ENCODE measurements around the gene XRRA1. TPM values are rescaled to one million over a fixed set of nuclear protein-coding genes. Genes with fewer than 3 reads are reported as not detected.

The XRRA1 gene
- total RNA-seq, 1 experiment from 2014 or later: 23.5 TPM

GRCh38 chr11:74909812-74910211 lies 39.1 kb downstream of the XRRA1 start:
- Histone ChIP-seq H3K79me2 (ENCODE audit: low read length) (no peaks in the 10 kb centered on the region), H3F3A (ENCODE audit: low read length, unreplicated experiment) (no peaks in the 10 kb centered on the region), H4K20me1 (ENCODE audit: low read length) (no peaks in the 10 kb centered on the region), H3K9ac (ENCODE audit: low read length) (no peak overlapping the region), H3K4me2 (ENCODE audit: low read length) (no peak overlapping the region), H3K27me3 (ENCODE audit: low read length) (no peaks in the 10 kb centered on the region), H3K4me1 (ENCODE audit: insufficient read depth, low read length) (no peaks in the 10 kb centered on the region), H3K36me3 (ENCODE audit: low read depth, low read length) (peaks cover 3% of the 10 kb centered on the region; the same call in 1 of the 2 replicates), H2AFZ (ENCODE audit: low read length) (no peak overlapping the region), H3K9me2 (replicated peaks; ENCODE audit: low read length) (no peaks in the 10 kb centered on the region), H3K4me3 (ENCODE audit: low read length) (no peak overlapping the region), H3K27ac (ENCODE audit: low read length) (no peak overlapping the region), H3K9me3 (ENCODE audit: low read length) (no peaks in the 10 kb centered on the region)
- no TSS peak for BruUV-seq (replicated peaks)
- intact Hi-C loops (cut with micrococcal nuclease): no loop called here
- TF ChIP-seq CTCF (conservative IDR thresholded peaks at IDR 0.05; ENCODE audit: low read depth, low read length) (no peak), EZH2phosphoT487 (IDR thresholded peaks at IDR 0.05; ENCODE audit: borderline replicate concordance, low read length) (no peak)
- no peak for DNase-seq
- no peak for ATAC-seq
- POLR2A ChIA-PET (ENCODE audit: unreplicated experiment): no interaction called here
- CTCF ChIA-PET: no interaction called here

- H3K27me3 ChIP-seq (ENCODE audit: low read length): no peaks in the 10 kb centered on the region
- H3K4me2 ChIP-seq (ENCODE audit: low read length): no peak overlapping the region
- H3K27ac ChIP-seq (ENCODE audit: low read length): no peak overlapping the region
- BruUV-seq (replicated peaks): no TSS peak
- no peak overlapping the region for H2AFZ ChIP-seq (ENCODE audit: low read length)
- ChIA-PET CTCF (no interaction called here), POLR2A (ENCODE audit: unreplicated experiment) (no interaction called here)
- no peak for DNase-seq
- no peaks in the 10 kb centered on the region for H3F3A ChIP-seq (ENCODE audit: low read length, unreplicated experiment)
- no peak for ATAC-seq
- H4K20me1 ChIP-seq (ENCODE audit: low read length): no peaks in the 10 kb centered on the region
- no peaks in the 10 kb centered on the region for H3K79me2 ChIP-seq (ENCODE audit: low read length)
- H3K36me3 ChIP-seq (ENCODE audit: low read depth, low read length): peaks cover 3% of the 10 kb centered on the region; the same call in 1 of the 2 replicates
- no peak overlapping the region for H3K9ac ChIP-seq (ENCODE audit: low read length)
- H3K4me3 ChIP-seq (ENCODE audit: low read length): no peak overlapping the region
- intact Hi-C loops (cut with micrococcal nuclease): no loop called here
- no peak for TF ChIP-seq EZH2 (IDR thresholded peaks at IDR 0.05; ENCODE audit: low read length, unreplicated experiment)
- no peak for TF ChIP-seq EZH2phosphoT487 (IDR thresholded peaks at IDR 0.05; ENCODE audit: borderline replicate concordance, low read length)
- no peak for TF ChIP-seq CTCF (conservative IDR thresholded peaks at IDR 0.05; ENCODE audit: low read depth, low read length)
- H3K4me1 ChIP-seq (ENCODE audit: insufficient read depth, low read length): no peaks in the 10 kb centered on the region
- H3K9me2 ChIP-seq (replicated peaks; ENCODE audit: low read length): no peaks in the 10 kb centered on the region
- H3K9me3 ChIP-seq (ENCODE audit: low read length): no peaks in the 10 kb centered on the region
Observed at GRCh38 chr11:74909385-74909784, 39.5 kb downstream of the XRRA1 start.

- intact Hi-C loops (cut with micrococcal nuclease): no loop called here
- H3F3A ChIP-seq (ENCODE audit: low read length, unreplicated experiment): no peaks in the 10 kb centered on the region
- H3K9me3 ChIP-seq (ENCODE audit: low read length): peaks cover 11% of the 10 kb centered on the region
- H3K9ac ChIP-seq (ENCODE audit: low read length): no peak overlapping the region
- H3K9me2 ChIP-seq (replicated peaks; ENCODE audit: low read length): no peaks in the 10 kb centered on the region
- ATAC-seq (no peak), DNase-seq (no peak)
- peaks cover 16% of the 10 kb centered on the region for H3K36me3 ChIP-seq (ENCODE audit: low read depth, low read length)
- TF ChIP-seq EZH2 (IDR thresholded peaks at IDR 0.05; ENCODE audit: low read length, unreplicated experiment) (no peak), EZH2phosphoT487 (IDR thresholded peaks at IDR 0.05; ENCODE audit: borderline replicate concordance, low read length) (no peak), CTCF (conservative IDR thresholded peaks at IDR 0.05; ENCODE audit: low read depth, low read length) (no peak)
- POLR2A ChIA-PET (ENCODE audit: unreplicated experiment): no interaction called here
- H3K79me2 ChIP-seq (ENCODE audit: low read length): no peaks in the 10 kb centered on the region
- H3K4me1 ChIP-seq (ENCODE audit: insufficient read depth, low read length): no peaks in the 10 kb centered on the region
- H3K27ac ChIP-seq (ENCODE audit: low read length): no peak overlapping the region
- H3K27me3 ChIP-seq (ENCODE audit: low read length): no peaks in the 10 kb centered on the region
- no peak overlapping the region for H3K4me2 ChIP-seq (ENCODE audit: low read length)
- H2AFZ ChIP-seq (ENCODE audit: low read length): no peak overlapping the region
- no peaks in the 10 kb centered on the region for H4K20me1 ChIP-seq (ENCODE audit: low read length)
- BruUV-seq (replicated peaks): no TSS peak
- CTCF ChIA-PET: interaction anchor here (0.6 kb wide), 1 partner anchor 246 kb away, joined by 4 read pairs; the partner anchor contains the start of gene SLCO2B1
- H3K4me3 ChIP-seq (ENCODE audit: low read length): no peak overlapping the region
Observed at GRCh38 chr11:74905326-74905725, 43.6 kb downstream of the XRRA1 start.

All from PC-3 (cell line).